C4-2B (cell line): ENCODE data around the gene PIWIL4.

Experiments used
- ZFX ChIP-seq: fragments of 450-650 bp; IDR thresholded peaks from 2 replicates; pipeline ENCODE4 v1.6.1; 2017
- TF ChIP-seq, protein P1 (sequence below): fragments of 450-650 bp; conservative IDR thresholded peaks from 2 replicates; pipeline ENCODE4 v1.5.1; 2017; ENCODE audit warnings: mild to moderate bottlenecking

- TF ChIP-seq, protein P1, sequence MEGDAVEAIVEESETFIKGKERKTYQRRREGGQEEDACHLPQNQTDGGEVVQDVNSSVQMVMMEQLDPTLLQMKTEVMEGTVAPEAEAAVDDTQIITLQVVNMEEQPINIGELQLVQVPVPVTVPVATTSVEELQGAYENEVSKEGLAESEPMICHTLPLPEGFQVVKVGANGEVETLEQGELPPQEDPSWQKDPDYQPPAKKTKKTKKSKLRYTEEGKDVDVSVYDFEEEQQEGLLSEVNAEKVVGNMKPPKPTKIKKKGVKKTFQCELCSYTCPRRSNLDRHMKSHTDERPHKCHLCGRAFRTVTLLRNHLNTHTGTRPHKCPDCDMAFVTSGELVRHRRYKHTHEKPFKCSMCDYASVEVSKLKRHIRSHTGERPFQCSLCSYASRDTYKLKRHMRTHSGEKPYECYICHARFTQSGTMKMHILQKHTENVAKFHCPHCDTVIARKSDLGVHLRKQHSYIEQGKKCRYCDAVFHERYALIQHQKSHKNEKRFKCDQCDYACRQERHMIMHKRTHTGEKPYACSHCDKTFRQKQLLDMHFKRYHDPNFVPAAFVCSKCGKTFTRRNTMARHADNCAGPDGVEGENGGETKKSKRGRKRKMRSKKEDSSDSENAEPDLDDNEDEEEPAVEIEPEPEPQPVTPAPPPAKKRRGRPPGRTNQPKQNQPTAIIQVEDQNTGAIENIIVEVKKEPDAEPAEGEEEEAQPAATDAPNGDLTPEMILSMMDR: no peak
- TF ChIP-seq ZFX: no peak
Observed at GRCh38 chr11:94669023-94669422, 101.9 kb downstream of the PIWIL4 start.
